TTC549 (cell line): ENCODE data around the gene KRTAP4-16.
"Not testable (repeated sequence)": the region's sequence is repeated elsewhere in the genome, so short reads cannot be mapped to it uniquely, and the experiment has no call there.

Experiments used
- FAIRE-seq: peaks from 2 replicates; lab custom pipeline; 2012; peaks lifted over from hg19 to GRCh38; lab: Jason Lieb, UNC

KRTAP4-16 gene

DNA sequence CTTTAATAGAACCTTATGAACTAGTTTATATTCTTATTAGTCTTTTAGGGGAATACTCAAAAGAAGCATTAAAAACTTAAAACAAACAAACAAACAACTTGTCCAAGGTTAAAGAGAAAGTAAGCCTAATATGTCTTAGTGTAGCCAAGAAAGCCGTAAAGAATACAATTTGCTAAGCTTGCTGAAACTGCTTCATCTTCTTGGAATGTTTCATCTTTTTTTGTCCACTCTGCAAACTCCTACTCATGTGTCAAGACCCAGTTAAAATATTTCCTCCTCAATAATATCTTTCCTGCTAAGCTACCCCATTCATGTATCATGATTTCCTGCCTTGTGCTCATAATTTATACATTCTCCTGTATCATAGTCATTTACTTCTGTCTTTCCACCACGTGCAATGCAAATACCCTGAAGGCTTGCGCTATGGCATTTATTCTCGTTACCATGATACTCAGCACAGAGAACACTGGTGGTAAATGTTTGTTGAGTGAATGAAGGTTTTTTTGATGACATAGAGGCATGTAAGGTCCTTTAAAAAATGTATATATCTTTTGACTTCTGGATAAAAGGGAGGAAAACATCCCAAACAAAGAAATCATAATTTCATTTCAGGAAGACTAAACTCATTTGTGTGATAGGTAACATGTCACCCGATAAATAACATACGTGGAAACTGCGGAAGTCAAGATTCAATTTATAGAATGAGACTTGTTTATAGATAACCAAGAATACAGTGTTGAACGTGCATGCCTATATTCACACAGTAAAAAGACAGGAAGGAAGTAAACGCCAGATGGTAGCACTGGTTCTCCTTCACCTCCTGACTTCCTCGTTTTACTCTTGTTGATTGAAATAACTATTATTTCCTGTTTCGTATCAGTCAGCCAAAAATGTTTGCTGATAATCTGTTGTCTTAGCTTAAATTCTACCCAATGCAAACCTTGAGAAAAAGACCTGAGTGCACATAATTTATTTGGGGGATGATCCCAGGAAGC is 18.0 kb upstream of the KRTAP4-16 start:
- not testable (repeated sequence) for FAIRE-seq

DNA sequence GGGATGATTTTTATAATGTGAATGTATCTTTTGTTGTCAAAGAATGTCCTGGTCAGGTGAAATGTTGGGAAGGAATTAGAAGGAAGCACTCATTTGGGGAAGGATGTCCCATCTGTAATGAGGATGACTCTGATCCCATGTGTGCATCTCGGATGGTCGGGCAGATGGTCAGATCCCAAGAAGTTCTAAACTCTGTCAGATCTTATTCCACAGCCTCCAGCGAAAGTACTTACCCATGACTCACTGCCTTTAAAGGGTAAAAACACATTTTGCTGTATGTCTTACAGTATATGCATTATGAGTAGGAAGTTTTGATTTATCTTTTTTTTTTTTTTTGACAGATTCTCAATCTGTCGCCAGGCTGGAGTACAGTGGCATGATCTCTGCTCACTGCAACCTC is 16.7 kb upstream of the KRTAP4-16 start:
- no peak for FAIRE-seq

DNA sequence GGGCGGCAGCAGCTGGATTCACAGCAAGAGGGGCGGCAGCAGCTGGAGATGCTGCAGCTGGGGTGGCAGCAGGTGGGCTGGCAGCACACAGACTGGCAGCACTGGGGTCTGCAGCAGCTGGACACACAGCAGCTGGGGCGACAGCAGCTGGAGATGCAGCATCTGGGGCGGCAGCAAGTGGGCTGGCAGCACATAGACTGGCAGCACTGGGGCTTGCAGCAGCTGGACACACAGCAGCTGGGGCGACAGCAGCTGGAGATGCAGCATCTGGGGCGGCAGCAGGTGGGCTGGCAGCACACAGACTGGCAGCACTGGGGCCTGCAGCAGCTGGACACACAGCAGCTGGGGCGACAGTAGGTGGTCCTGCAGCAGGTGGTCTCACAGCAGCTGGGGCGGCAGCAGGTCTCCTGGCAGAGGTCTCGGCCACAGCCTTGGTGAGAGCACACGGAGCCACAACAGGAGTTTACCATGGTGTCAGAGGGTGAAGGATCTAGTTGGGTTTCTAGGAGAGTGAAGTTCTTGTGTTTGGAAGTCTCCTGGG is 15.9 kb upstream of the KRTAP4-16 start, which contains the start of gene KRTAP4-11:
KRTAP4-11 (minus strand) TSS at position 528 of the 541 bp plus-strand sequence; CDS start at position 470, 58 bp downstream.
- FAIRE-seq = not testable (repeated sequence)

DNA sequence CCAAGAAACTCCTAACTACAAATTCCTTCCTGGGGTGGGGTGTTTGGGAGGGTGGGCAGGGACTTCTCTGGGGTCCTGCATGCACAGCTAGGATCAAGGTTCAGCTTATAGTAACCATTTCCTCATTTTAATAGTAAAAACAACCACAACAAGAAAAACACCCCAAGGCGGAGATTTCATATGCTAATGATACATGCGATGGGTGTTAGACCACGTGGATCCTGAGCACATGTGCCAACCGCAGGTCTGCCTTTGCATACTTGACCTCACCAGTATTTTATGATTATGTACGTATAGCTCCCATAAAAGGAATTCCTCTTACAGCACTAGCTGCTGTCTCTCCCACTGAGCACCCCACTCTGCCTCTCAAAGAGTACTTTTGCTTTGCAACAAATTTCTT is 14.3 kb upstream of the KRTAP4-16 start:
- no peak for FAIRE-seq

DNA sequence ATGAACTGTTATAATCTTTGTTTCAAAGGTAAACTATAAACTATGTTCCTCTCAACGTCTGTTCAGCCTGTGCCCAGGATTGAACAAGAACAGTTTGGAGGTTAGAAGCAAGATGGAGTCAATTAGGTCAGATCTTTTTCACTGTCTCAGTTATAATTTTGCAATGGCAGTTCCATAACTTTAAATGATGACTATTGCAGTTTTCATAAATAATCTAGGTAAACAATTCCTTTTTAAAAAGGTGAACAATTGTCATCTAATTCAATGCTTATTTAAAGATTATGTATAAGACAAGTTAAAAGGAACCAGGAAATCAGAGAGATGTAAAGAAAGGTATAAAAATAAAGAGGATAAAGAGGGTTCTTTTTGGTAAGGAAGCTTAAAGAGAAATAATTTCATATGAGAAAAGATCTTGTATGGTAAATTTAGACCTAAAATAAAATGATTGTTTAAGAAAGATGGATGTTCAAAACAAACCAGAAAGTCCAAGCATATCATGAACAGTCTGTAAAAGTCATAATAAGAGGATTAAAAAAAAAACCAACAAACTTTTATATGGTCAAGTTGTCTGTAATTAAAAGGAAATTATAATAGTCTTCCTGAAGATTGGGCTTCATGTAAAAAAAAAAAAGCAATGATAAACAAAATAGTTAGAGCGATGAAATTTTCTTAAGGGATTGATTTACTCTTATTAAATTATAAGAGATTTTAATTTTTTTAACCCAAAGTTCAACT is 9.3 kb upstream of the KRTAP4-16 start:
- FAIRE-seq = no peak

DNA sequence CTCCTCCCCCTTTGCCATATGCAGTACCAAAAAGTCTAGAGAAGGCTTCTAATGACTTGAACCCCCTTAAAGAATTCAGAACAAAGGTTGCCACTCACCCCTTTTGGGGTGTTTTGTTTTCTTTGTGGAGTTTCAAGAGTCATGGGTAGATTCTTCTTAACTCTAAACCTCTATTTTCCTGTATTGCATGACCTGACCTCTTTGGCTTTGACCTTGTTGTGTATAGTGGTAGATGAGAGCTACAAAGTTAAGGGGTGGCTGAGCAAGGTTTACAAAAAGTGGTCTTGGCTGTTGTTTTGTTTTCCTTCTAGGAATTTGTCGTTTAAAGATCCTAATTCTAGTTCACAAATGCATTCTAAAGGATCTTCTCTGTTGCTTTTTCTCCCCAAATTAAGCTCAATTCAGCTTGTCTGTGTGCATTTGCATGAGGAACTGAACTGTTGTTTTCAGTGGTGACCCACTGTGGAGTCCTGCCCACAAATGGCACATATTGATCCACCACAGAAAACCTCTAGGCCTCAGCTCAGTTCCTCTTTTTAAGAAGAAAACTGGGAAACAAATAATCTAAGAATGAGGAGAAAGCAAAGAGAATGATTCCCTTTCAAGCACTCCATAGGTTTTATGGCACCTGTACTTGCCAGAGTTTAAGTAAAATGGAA is 6.8 kb upstream of the KRTAP4-16 start:
- not testable (repeated sequence) for FAIRE-seq

DNA sequence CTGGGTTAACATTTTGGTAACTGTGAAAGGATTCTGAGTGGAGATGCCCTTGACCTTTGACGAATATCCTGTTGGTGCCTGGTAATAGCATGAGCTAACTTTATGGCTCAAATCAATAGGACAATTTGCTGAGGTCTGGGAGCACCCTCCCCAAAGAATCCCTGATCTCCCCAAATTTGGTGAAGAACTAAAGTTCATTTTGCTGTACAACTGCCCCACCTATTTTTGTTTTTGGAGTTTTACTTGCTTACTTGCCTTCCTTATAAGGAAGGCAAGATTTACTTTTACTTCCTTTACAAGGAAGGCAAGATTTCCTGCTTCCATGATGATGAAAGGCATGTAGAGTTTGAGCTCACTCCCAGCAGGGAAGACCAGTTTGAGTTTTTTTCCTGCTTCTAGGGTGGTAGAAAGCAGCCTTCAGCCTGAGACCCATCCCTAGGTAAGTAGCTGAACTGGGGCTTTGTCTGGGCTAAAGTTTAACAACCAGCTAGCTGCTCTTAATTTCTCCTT is 6.0 kb upstream of the KRTAP4-16 start:
- FAIRE-seq = no peak

DNA sequence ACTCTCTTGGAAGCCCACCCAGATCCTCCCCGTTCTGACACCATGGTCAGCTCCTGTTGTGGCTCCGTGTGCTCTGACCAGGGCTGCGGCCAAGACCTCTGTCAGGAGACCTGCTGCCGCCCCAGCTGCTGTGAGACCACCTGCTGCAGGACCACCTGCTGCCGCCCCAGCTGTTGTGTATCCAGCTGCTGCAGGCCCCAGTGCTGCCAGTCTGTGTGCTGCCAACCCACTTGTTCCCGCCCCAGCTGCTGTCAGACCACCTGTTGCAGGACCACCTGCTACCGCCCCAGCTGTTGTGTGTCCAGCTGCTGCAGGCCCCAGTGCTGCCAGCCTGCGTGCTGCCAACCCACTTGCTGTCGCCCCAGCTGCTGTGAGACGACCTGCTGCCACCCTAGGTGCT is 3.3 kb upstream of the KRTAP4-16 start, which contains the start of gene KRTAP4-9:
KRTAP4-9 (plus strand) TSS at position 43 of the 400 bp plus-strand sequence; CDS start at position 43, 0 bp downstream.
- FAIRE-seq = not testable (repeated sequence)

DNA sequence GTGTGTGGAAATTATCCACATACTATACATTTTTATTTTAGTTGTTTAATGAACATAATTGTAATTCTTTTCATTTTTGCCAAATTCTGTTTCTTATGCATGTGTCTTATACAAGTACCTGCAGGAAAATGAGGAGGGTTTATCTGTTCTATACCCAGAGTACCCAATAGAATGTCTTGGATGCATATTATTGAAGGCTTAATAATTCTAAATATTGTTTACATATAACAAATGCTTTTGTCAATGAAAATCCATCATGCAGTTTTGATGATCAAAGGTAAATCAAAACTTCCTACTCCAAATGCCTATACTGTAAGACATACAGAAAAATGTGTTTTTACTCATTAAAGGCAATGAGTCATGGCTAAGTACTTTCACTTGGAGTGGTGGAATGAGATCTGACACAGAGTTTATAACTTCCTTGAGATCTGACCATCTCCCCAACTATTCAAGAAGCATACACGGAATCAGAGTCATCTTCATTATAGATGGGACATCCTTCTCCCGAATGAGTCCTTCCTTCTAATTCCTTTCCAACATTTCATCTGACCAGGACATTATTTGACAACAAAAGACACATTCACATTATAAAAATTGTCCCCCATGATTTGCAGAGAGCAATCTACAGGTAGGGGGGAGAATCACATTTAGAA is 2.5 kb upstream of the KRTAP4-16 start:
- FAIRE-seq = not testable (repeated sequence)

DNA sequence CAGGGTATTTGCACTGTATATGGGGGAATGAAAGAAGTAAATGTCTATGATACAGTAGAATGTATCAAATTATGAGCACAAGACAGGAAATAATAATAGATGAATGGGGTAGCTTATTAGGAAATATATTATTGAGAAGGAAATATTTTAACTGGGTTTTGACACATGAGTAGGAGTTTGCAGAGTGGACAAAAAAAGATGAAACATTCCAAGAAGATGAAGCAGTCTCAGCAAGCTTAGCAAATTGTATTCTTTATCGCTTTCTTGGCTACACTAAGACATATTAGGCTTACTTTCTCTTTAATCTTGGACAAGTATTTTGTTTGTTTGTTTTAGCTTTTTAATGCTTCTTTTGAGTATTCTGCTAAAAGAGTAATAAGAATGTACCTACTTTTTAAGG is 1.9 kb upstream of the KRTAP4-16 start:
- no peak for FAIRE-seq

DNA sequence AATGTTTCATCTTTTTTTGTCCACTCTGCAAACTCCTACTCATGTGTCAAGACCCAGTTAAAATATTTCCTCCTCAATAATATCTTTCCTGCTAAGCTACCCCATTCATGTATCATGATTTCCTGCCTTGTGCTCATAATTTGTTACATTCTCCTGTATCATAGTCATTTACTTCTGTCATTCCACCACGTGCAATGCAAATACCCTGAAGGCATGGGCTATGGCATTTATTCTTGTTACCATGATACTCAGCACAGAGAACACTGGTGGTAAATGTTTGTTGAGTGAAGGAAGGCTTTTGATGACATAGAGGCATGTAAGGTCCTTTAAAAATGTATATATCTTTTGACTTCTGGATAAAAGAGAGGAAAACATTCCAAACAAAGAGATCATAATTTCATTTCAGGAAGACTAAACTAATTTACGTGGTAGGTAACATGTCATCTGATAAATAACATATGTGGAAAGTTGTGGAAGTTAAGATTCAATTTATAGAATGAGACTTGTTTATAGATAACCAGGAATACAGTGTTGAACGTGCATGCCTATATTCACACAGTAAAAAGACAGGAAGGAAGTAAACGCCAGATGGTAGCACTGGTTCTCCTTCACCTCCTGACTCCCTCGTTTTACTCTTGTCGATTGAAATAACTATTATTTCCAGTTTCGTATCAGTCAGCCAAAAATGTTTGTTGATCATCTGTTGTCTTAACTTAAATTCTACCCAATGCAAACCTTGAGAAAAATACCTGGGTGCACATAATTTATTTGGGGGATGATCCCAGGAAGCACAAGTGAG is 2.1 kb downstream of the KRTAP4-16 start:
- FAIRE-seq = not testable (repeated sequence)

DNA sequence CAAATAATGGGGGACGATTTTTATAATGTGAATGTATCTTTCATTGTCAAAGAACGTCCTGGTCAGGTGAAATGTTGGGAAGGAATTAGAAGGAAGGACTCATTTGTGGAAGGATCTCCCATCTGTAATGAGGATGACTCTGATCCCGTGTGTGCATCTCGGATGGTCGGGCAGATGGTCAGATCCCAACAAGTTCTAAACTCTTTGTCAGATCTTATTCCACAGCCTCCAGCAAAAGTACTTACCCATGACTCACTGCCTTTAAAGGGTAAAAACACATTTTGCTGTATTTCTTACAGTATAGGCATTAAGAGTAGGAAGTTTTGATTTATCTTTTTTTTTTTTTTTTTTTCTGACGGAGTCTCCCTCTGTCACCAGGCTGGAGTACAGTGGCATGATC is 3.5 kb downstream of the KRTAP4-16 start:
- FAIRE-seq = no peak

DNA sequence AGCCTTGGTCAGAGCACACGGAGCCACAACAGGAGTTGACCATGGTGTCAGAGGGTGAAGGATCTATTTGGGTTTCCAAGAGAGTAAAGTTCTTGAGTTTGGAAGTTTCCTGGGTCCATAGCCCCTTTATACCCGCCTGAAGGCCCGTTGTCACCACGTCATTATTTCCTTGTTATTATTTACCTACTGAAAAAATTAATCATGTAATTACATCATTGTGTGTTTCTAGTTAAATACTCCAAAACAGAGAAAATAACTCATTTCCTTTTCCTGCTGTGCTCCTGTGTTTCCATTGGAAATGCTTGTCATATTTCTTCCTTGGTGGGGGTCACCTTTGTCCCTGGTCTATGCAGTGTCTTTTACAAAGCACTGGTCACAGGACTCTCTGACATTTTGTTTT is 4.0 kb downstream of the KRTAP4-16 start, which contains the start of gene KRTAP4-8:
KRTAP4-8 (minus strand) TSS at position 101 of the 400 bp plus-strand sequence; CDS start at position 43, 58 bp downstream.
- no peak for FAIRE-seq

DNA sequence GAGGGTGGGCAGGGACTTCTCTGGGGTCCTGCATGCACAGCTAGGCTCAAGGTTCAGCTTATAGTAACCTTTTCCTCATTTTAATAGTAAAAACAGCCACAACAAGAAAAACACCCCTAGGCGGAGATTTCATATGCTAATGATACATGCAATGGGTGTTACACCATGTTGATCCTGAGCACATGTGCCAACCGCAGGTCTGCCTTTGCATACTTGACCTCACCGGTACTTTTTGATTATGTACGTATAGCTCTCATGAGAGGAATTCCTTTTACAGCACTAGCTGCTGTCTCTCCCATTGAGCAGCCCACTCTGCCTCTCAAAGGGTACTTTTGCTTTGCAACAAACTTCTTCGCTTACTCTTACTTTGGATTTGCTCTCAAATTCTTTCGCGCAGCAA is 6.0 kb downstream of the KRTAP4-16 start:
- no peak for FAIRE-seq

DNA sequence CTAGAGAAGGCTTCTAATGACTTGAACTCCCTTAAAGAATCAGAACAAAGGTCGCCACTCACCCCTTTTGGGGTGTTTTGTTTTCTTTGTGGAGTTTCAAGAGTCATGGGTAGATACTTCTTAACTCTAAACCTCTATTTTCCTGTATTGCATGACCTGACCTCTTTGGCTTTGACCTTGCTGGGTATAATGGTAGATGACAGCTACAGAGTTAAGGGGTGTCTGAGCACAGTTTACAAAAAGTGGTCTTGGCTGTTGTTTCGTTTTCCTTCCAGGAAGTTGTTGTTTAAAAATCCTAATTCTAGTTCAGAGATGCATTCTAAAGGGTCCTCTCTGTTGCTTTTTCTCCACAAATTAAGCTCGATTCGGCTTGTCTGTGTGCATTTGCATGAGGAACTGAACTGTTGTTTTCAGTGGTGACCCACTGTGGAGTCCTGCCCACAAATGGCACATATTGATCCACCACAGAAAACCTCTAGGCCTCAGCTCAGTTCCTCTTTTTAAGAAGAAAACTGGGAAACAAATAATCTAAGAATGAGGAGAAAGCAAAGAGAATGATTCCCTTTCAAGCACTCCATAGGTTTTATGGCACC is 13.2 kb downstream of the KRTAP4-16 start:
- not testable (repeated sequence) for FAIRE-seq

DNA sequence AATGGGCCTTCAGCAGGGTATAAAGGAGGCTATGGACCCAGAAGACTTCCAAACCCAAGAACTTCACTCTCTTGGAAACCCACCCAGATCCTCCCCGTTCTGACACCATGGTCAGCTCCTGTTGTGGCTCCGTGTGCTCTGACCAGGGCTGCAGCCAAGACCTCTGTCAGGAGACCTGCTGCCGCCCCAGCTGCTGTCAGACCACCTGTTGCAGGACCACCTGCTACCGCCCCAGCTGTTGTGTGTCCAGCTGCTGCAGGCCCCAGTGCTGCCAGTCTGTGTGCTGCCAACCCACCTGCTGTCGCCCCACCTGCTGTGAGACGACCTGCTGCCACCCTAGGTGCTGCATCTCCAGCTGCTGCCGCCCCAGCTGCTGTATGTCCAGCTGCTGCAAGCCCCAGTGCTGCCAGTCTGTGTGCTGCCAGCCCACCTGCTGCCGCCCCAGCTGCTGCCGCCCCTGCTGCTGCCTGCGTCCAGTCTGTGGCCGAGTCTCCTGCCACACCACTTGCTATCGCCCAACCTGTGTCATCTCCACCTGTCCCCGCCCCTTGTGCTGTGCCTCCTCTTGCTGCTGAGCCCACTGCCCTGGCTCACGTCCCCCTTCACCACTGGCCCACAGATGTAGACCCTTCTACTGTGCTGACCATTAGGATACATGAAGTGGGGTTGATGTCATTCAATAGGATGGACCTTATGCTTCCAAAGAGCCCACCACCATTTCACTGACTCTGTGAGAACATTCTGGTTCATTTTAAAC is 17.7 kb downstream of the KRTAP4-16 start, which contains the start of gene KRTAP4-7:
KRTAP4-7 (plus strand) TSS at position 51 of the 757 bp plus-strand sequence; CDS start at position 108, 57 bp downstream.
- not testable (repeated sequence) for FAIRE-seq

DNA sequence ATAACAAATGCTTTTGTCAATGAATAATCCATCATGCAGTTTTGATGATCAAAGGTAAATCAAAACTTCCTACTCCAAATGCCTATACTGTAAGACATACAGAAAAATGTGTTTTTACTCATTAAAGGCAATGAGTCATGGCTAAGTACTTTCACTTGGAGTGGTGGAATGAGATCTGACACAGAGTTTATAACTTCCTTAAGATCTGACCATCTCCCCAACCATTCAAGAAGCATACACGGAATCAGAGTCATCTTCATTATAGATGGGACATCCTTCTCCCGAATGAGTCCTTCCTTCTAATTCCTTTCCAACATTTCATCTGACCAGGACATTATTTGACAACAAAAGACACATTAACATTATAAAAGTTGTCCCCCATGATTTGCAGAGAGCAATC is 18.6 kb downstream of the KRTAP4-16 start:
- not testable (repeated sequence) for FAIRE-seq

DNA sequence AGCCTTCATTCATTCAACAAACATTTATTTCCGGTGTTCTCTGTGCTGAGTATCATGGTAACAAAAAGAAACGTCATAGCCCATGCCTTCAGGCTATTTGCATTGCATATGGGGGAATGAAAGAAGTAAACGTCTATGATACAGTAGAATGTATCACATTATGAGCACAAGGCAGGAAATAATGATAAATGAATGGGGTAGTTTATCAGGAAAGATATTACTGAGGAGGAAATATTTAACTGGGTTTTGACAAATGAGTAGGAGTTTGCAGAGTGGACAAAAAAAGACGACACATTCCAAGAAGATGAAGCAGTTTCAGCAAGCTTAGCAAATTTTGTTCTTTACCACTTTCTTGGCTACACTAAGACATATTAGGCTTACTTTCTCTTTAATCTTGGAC is 19.4 kb downstream of the KRTAP4-16 start:
- no peak for FAIRE-seq

DNA sequence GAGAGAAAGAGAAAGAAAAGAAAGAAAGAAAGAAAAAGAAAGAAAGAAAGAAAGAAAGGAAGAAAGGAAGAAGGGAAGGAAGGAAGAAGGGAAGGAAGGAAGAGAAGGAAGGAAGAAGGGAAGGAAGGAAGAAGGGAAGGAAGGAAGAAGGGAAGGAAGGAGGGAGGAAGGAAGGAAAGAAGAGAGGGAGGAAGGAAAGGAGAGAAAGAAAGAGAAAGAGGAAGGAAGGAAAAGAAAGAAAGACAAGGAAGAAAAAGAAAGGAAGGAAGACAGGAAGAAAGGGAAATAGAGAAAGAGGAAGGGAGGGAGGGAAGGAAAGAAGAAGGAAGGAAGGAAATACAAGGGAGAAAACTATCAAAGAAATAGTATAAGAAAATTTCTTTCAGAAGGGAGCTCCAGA is 25.2 kb downstream of the KRTAP4-16 start:
- no peak for FAIRE-seq
